HCT116 (cell line): ENCODE results near the gene CHST12. TPM values are rescaled to one million over a fixed set of nuclear protein-coding genes. Genes with fewer than 3 reads are reported as not detected.

ENCODE experiments used
- ATAC-seq: fragments of 200-7000 bp; cut with Tn5 transposase; 2 replicates; pipeline ENCODE4 v1.9.1; 2020; ENCODE audit warnings: mild to moderate bottlenecking, moderate library complexity
- BruUV-seq: library from RNA; stranded (reverse); fragments of 400-500 nt; replicated peaks from 2 replicates; lab custom pipeline; 2021; lab: Mats Ljungman, UMichigan
- CTCF ChIA-PET: fragments of 300-600 bp; sonication (Branson Sonifier 250); formaldehyde crosslinking; loops from one replicate; lab custom pipeline; 2021; ENCODE audit warnings: antibody characterized with exemption; lab: Charles Lee
- POLR2A ChIA-PET: fragments of 300-600, 350-600 bp; sonication (Branson Sonifier 250); formaldehyde crosslinking; loops from one replicate; lab custom pipeline; 2021; ENCODE audit warnings: antibody characterized with exemption; lab: Charles Lee
- RAD21 ChIA-PET, 2 experiments: fragments of 300-600 bp; sonication (Branson Sonifier 250); formaldehyde crosslinking; loops; one replicate each; lab custom pipeline; 2023; ENCODE audit warnings: low total read pairs in 2 of 2; ENCODE audit not compliant: uncharacterized antibody in 2 of 2, unreplicated experiment in 2 of 2, low non-redundant PET in 1 of 2; lab: Charles Lee
- DNase-seq: peaks from one replicate; pipeline ENCODE4 v3.0.0-alpha.2; 2010; ENCODE audit warnings: low read depth, low spot score
- H2AFZ ChIP-seq: fragments of 200-600 bp; shearing (Covaris generic), sonication (generic); 2 replicates; pipeline ENCODE4 v1.6.1; 2017; ENCODE audit warnings: low read depth, mixed run types, mixed read lengths, antibody characterized with exemption, low read length; ENCODE audit not compliant: poor library complexity, severe bottlenecking
- H3K27ac ChIP-seq: 2 replicates; pipeline ENCODE4 v1.5.1; 2012; ENCODE audit warnings: low read depth, low read length
- H3K27me3 ChIP-seq: fragments of 200-600 bp; sonication (generic); 2 replicates; pipeline ENCODE4 v1.6.1; 2016; ENCODE audit warnings: mixed run types, low read length, mixed read lengths; ENCODE audit not compliant: insufficient read depth
- H3K36me3 ChIP-seq, 2 experiments: fragments of 200-500 bp in 1 of 2; fragments of 200-600 bp in 1 of 2; sonication (Bioruptor generic) in 1 of 2; sonication (generic) in 1 of 2; 2 replicates each; pipeline versions ENCODE4 v1.5.1 to v1.6.1; 2014 to 2016; ENCODE audit warnings: low read length in 2 of 2, inconsistent platforms in 1 of 2, mixed read lengths in 1 of 2, mixed run types in 1 of 2; ENCODE audit not compliant: insufficient read depth in 2 of 2, control insufficient read depth in 1 of 2
- H3K4me1 ChIP-seq, 2 experiments: fragments of 200-600 bp in 1 of 2; sonication (generic) in 1 of 2; 2 replicates each; pipeline versions ENCODE4 v1.5.1 to v1.6.1; 2012 to 2017; ENCODE audit warnings: low read length in 2 of 2, inconsistent platforms in 1 of 2, mild to moderate bottlenecking in 1 of 2, mixed read lengths in 1 of 2, mixed run types in 1 of 2, moderate library complexity in 1 of 2; ENCODE audit not compliant: insufficient read depth in 2 of 2, control insufficient read depth in 1 of 2
- H3K4me2 ChIP-seq: fragments of 200-600 bp; sonication (generic); 2 replicates; pipeline ENCODE4 v1.6.1; 2017; ENCODE audit warnings: mixed run types, low read length, mixed read lengths
- H3K4me3 ChIP-seq, 2 experiments: fragments of 200-600 bp in 1 of 2; sonication (generic) in 1 of 2; replicated peaks in 1 of 2; 2 replicates each; pipeline ENCODE4 v1.5.1; 2011 to 2016; ENCODE audit warnings: low read length in 2 of 2, control low read depth in 1 of 2, low read depth in 1 of 2, mild to moderate bottlenecking in 1 of 2, mixed read lengths in 1 of 2, mixed run types in 1 of 2
- H3K79me2 ChIP-seq: fragments of 200-600 bp; sonication (generic); 2 replicates; pipeline ENCODE4 v1.6.1; 2017; ENCODE audit warnings: mild to moderate bottlenecking, mixed run types, low read length, moderate library complexity, mixed read lengths; ENCODE audit not compliant: insufficient read depth
- H3K9ac ChIP-seq: fragments of 200-600 bp; sonication (generic); 2 replicates; pipeline ENCODE4 v1.6.1; 2016; ENCODE audit warnings: low read length, mixed read lengths
- H3K9me2 ChIP-seq: fragments of 200-600 bp; sonication (generic), shearing (Covaris generic); 2 replicates; pipeline ENCODE4 v1.6.1; 2017; ENCODE audit warnings: mixed run types, mild to moderate bottlenecking, moderate library complexity; ENCODE audit not compliant: insufficient read depth
- H3K9me3 ChIP-seq, 2 experiments: fragments of 200-500 bp in 1 of 2; fragments of 200-600 bp in 1 of 2; sonication (Bioruptor generic) in 1 of 2; sonication (generic) in 1 of 2; 2 replicates each; pipeline ENCODE4 v1.6.1; 2014 to 2017; ENCODE audit warnings: low read length in 2 of 2, mixed read lengths in 2 of 2, inconsistent platforms in 1 of 2, low read depth in 1 of 2, mild to moderate bottlenecking in 1 of 2, mixed run types in 1 of 2, moderate library complexity in 1 of 2; ENCODE audit not compliant: control insufficient read depth in 1 of 2, insufficient read depth in 1 of 2
- H4K20me1 ChIP-seq: fragments of 200-600 bp; sonication (generic), shearing (Covaris generic); 2 replicates; pipeline ENCODE4 v1.6.1; 2017; ENCODE audit warnings: mixed run types, mild to moderate bottlenecking, moderate library complexity; ENCODE audit not compliant: insufficient read depth
- CEBPB ChIP-seq: IDR thresholded peaks from 2 replicates; pipeline ENCODE4 v1.6.1; 2012; ENCODE audit warnings: low read depth
- EGR1 ChIP-seq: IDR thresholded peaks from 2 replicates; pipeline ENCODE4 v1.6.1; 2012; ENCODE audit warnings: low read depth
- ELF1 ChIP-seq: IDR thresholded peaks from 2 replicates; pipeline ENCODE4 v1.6.1; 2012; ENCODE audit warnings: low read depth, borderline replicate concordance
- EZH2 ChIP-seq: fragments of 200-600 bp; sonication (generic); IDR thresholded peaks from 2 replicates; pipeline ENCODE4 v1.6.1; 2017; ENCODE audit warnings: antibody characterized with exemption, mixed run types
- EZH2phosphoT487 ChIP-seq: fragments of 200-600 bp; IDR thresholded peaks from 2 replicates; pipeline ENCODE4 v1.6.1; 2018; ENCODE audit warnings: antibody characterized with exemption, borderline replicate concordance
- FOSL1 ChIP-seq: IDR thresholded peaks from 2 replicates; pipeline ENCODE4 v1.6.1; 2012; ENCODE audit warnings: low read depth
- JUND ChIP-seq: IDR thresholded peaks from 2 replicates; pipeline ENCODE4 v1.6.1; 2012
- POLR2A ChIP-seq: IDR thresholded peaks from 2 replicates; pipeline ENCODE4 v1.7.0; 2011; ENCODE audit warnings: borderline replicate concordance; ENCODE audit not compliant: insufficient read depth, insufficient read length; ENCODE audit errors: extremely low read depth
- RAD21 ChIP-seq: IDR thresholded peaks from 2 replicates; pipeline ENCODE4 v1.6.1; 2012; ENCODE audit warnings: low read depth, mild to moderate bottlenecking
- SIN3A ChIP-seq: IDR thresholded peaks from 2 replicates; pipeline ENCODE4 v1.6.1; 2012; ENCODE audit warnings: low read depth
- SP1 ChIP-seq: IDR thresholded peaks from 2 replicates; pipeline ENCODE4 v1.6.1; 2012; ENCODE audit warnings: low read depth
- SRF ChIP-seq: IDR thresholded peaks from 2 replicates; pipeline ENCODE4 v1.6.1; 2012; ENCODE audit warnings: low read depth
- TCF7L2 ChIP-seq: IDR thresholded peaks from 2 replicates; pipeline ENCODE4 v1.7.0; 2011; ENCODE audit warnings: borderline replicate concordance, inconsistent platforms; ENCODE audit not compliant: insufficient read depth, insufficient read length; ENCODE audit errors: extremely low read depth
- YY1 ChIP-seq: IDR thresholded peaks from 2 replicates; pipeline ENCODE4 v1.6.1; 2011; ENCODE audit warnings: low read length, low read depth, moderate library complexity, mild to moderate bottlenecking; ENCODE audit not compliant: insufficient replicate concordance; ENCODE audit errors: extremely low read depth
- ZFX ChIP-seq: fragments of 450-650 bp; IDR thresholded peaks from 2 replicates; pipeline ENCODE4 v1.6.1; 2017
- ZNF274 ChIP-seq: fragments of 200-500 bp; sonication (Bioruptor generic); IDR thresholded peaks from 2 replicates; pipeline ENCODE4 v1.6.1; 2014; ENCODE audit warnings: mild to moderate bottlenecking, low read depth, low read length, inconsistent platforms
- intact Hi-C: fragments of 100-400 bp; cut with micrococcal nuclease; formaldehyde crosslinking; loops from 2 replicates; pipeline ENCODE4 v1.10.0; 2022
- total RNA-seq: library from RNA; stranded (reverse); gene quantifications from one replicate; pipeline ENCODE4 v1.2.1, GENCODE V29; 2021; ENCODE audit not compliant: unreplicated experiment
- TF ChIP-seq, protein P1 (sequence below): IDR thresholded peaks from 2 replicates; pipeline ENCODE4 v1.6.1; 2012
- TF ChIP-seq, protein P2 (sequence below): IDR thresholded peaks from 2 replicates; pipeline ENCODE4 v1.6.1; 2012; ENCODE audit warnings: low read depth
- TF ChIP-seq, protein P3 (sequence below): IDR thresholded peaks from 2 replicates; pipeline ENCODE4 v1.6.1; 2012
- TF ChIP-seq, protein P4 (sequence below): IDR thresholded peaks from 2 replicates; pipeline ENCODE4 v1.6.1; 2011; ENCODE audit warnings: mild to moderate bottlenecking, low read length, moderate library complexity; ENCODE audit not compliant: insufficient replicate concordance; ENCODE audit errors: extremely low read depth

The CHST12 gene
- total RNA-seq, 1 experiment from 2014 or later, result 14.2 TPM

DNA sequence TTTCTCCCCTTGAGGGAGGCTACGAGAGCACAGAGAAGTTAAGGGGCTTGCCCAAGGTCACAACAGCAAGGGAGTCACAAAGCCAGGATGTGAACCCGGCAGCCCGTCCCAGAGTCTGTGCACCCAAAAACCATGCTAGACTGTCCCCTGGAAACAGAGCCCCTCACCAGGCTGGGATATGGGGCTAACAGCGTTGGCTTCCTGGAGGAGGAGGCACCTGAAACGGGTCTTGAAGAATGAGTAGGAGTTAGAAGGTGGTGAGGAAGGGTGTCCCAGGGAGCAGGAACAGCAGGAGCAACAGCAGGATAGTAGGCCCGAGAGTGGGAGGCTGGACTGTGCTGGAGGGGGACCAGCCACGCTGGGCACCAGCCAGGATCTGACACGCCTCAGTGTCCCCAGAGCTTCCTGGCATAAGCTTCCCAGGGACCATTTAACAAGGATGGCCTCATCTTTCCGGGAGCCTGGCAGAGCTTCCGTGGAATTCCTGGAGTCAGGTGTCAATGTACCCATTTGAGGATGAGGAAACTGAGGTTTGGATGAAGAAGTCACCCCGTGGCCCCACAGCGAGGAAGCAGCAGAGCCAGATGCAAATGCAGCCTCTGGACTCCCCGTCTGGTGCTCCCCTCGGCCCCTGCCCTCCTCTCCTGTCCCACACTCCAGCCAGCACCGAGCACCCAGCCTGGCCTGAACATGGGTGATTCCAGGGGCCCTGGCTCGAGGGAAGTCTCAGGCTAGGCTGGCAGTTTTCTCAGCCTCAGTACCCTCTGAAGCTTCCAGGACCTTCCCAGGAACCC lies 76.1 kb downstream of the CHST12 start:
- H3K9ac ChIP-seq, result no peak overlapping the region
- intact Hi-C loops, result no loop called here
- H3K4me1 ChIP-seq, result peaks cover 7 to 11% of the 10 kb centered on the region in 2 experiments; a peak in 2 of 4 replicates
- ChIA-PET CTCF (interaction anchor here (2.5 kb wide), 1 partner anchor 11 kb away, joined by 10 read pairs; no protein-coding TSS in a partner anchor), POLR2A (interaction anchor here (1.9 kb wide), 1 partner anchor 11 kb away, joined by 4 read pairs; no protein-coding TSS in a partner anchor)
- no peak overlapping the region for H2AFZ ChIP-seq
- no peak overlapping the region for H3K27ac ChIP-seq
- no peak for DNase-seq
- no peaks in the 10 kb centered on the region for H4K20me1 ChIP-seq
- H3K9me3 ChIP-seq, result peaks cover 3 to 12% of the 10 kb centered on the region in 2 experiments; a peak in 2 of 4 replicates
- no peaks in the 10 kb centered on the region for H3K27me3 ChIP-seq
- H3K9me2 ChIP-seq, result no peaks in the 10 kb centered on the region
- no peak overlapping the region for H3K4me2 ChIP-seq
- no peak overlapping the region for H3K4me3 ChIP-seq
- no peaks in the 10 kb centered on the region for H3K36me3 ChIP-seq
- no TSS peak for BruUV-seq
- TF ChIP-seq SRF (no peak), ZNF274 (no peak), EZH2phosphoT487 (no peak), CEBPB (no peak), ZFX (no peak), EZH2 (no peak), EGR1 (no peak), ELF1 (no peak), SIN3A (no peak), POLR2A (no peak), RAD21 (no peak), FOSL1 (no peak), JUND (no peak), SP1 (no peak), TCF7L2 (no peak), YY1 (no peak)
- TF ChIP-seq, protein P1, sequence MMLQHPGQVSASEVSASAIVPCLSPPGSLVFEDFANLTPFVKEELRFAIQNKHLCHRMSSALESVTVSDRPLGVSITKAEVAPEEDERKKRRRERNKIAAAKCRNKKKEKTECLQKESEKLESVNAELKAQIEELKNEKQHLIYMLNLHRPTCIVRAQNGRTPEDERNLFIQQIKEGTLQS, result no peak
- TF ChIP-seq, protein P2, sequence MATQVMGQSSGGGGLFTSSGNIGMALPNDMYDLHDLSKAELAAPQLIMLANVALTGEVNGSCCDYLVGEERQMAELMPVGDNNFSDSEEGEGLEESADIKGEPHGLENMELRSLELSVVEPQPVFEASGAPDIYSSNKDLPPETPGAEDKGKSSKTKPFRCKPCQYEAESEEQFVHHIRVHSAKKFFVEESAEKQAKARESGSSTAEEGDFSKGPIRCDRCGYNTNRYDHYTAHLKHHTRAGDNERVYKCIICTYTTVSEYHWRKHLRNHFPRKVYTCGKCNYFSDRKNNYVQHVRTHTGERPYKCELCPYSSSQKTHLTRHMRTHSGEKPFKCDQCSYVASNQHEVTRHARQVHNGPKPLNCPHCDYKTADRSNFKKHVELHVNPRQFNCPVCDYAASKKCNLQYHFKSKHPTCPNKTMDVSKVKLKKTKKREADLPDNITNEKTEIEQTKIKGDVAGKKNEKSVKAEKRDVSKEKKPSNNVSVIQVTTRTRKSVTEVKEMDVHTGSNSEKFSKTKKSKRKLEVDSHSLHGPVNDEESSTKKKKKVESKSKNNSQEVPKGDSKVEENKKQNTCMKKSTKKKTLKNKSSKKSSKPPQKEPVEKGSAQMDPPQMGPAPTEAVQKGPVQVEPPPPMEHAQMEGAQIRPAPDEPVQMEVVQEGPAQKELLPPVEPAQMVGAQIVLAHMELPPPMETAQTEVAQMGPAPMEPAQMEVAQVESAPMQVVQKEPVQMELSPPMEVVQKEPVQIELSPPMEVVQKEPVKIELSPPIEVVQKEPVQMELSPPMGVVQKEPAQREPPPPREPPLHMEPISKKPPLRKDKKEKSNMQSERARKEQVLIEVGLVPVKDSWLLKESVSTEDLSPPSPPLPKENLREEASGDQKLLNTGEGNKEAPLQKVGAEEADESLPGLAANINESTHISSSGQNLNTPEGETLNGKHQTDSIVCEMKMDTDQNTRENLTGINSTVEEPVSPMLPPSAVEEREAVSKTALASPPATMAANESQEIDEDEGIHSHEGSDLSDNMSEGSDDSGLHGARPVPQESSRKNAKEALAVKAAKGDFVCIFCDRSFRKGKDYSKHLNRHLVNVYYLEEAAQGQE, result no peak
- TF ChIP-seq, protein P3, sequence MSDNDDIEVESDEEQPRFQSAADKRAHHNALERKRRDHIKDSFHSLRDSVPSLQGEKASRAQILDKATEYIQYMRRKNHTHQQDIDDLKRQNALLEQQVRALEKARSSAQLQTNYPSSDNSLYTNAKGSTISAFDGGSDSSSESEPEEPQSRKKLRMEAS, result no peak
- TF ChIP-seq, protein P4, sequence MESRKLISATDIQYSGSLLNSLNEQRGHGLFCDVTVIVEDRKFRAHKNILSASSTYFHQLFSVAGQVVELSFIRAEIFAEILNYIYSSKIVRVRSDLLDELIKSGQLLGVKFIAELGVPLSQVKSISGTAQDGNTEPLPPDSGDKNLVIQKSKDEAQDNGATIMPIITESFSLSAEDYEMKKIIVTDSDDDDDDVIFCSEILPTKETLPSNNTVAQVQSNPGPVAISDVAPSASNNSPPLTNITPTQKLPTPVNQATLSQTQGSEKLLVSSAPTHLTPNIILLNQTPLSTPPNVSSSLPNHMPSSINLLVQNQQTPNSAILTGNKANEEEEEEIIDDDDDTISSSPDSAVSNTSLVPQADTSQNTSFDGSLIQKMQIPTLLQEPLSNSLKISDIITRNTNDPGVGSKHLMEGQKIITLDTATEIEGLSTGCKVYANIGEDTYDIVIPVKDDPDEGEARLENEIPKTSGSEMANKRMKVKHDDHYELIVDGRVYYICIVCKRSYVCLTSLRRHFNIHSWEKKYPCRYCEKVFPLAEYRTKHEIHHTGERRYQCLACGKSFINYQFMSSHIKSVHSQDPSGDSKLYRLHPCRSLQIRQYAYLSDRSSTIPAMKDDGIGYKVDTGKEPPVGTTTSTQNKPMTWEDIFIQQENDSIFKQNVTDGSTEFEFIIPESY, result no peak
- TF ChIP-seq, all 23 proteins: peak for 0
- RAD21 ChIA-PET, result no interaction called here
- ATAC-seq, result no peak
- H3K79me2 ChIP-seq, result no peaks in the 10 kb centered on the region
